Inferior parietal cortex (tissue), 1 donor: ENCODE measurements around the gene HSPA14.
"Not testable (repeated sequence)": the region's sequence is repeated elsewhere in the genome, so short reads cannot be mapped to it uniquely, and the experiment has no call there.

ENCODE experiments used
- DNase-seq: peaks from one replicate; pipeline ENCODE4 v3.0.0-alpha.2; 2016; ENCODE audit errors: extremely low spot score

Gene HSPA14

GRCh38 chr10:14837003-14837756, 926 bp upstream of the HSPA14 start:
- peak; percentile 66 for DNase-seq

- no peak for DNase-seq
Measured at GRCh38 chr10:14838582-14839304, 637 bp downstream of the HSPA14 start.

- no peak for DNase-seq
Measured at GRCh38 chr10:14839305-14839695, 1.2 kb downstream of the HSPA14 start.

GRCh38 chr10:14840178-14840577, 2.1 kb downstream of the HSPA14 start:
- DNase-seq: no peak

GRCh38 chr10:14843327-14843988, 5.4 kb downstream of the HSPA14 start:
- DNase-seq: no peak

GRCh38 chr10:14844948-14845347, 6.8 kb downstream of the HSPA14 start:
- DNase-seq: no peak

GRCh38 chr10:14852236-14852635, 14.1 kb downstream of the HSPA14 start:
- DNase-seq: no peak

- no peak for DNase-seq
Measured at GRCh38 chr10:14855453-14855852, 17.3 kb downstream of the HSPA14 start.

- DNase-seq: no peak
Measured at GRCh38 chr10:14858338-14858960, 20.3 kb downstream of the HSPA14 start.

- DNase-seq: no peak
Measured at GRCh38 chr10:14859043-14859442, 20.9 kb downstream of the HSPA14 start.

GRCh38 chr10:14859775-14860174, 21.7 kb downstream of the HSPA14 start:
- DNase-seq: no peak

GRCh38 chr10:14860791-14861190, 22.7 kb downstream of the HSPA14 start:
- DNase-seq: no peak

GRCh38 chr10:14864466-14864865, 26.4 kb downstream of the HSPA14 start:
- not testable (repeated sequence) for DNase-seq

GRCh38 chr10:14864871-14865270, 26.8 kb downstream of the HSPA14 start:
- not testable (repeated sequence) for DNase-seq

- no peak for DNase-seq
Measured at GRCh38 chr10:14873090-14873760, 35.1 kb downstream of the HSPA14 start.

GRCh38 chr10:14875941-14876340, 37.8 kb downstream of the HSPA14 start:
- DNase-seq: no peak

GRCh38 chr10:14876764-14877163, 38.7 kb downstream of the HSPA14 start:
- DNase-seq: no peak

GRCh38 chr10:14878266-14879123, 40.4 kb downstream of the HSPA14 start, which contains the start of gene SUV39H2:
Gene SUV39H2, plus strand, starts transcription at chr10:14878866. Its CDS starts 23 bp downstream, at chr10:14878889.
- DNase-seq: peak; percentile 91

- no peak for DNase-seq
Measured at GRCh38 chr10:14879124-14879927, 41.2 kb downstream of the HSPA14 start.

- DNase-seq: no peak
Measured at GRCh38 chr10:14879928-14880193, 41.8 kb downstream of the HSPA14 start.
